HCT116 (cell line): ENCODE results near the gene RANBP10. TPM values are rescaled to one million over a fixed set of nuclear protein-coding genes. Genes with fewer than 3 reads are reported as not detected.

Experiments
- ATAC-seq: fragments of 200-7000 bp; cut with Tn5 transposase; 2 replicates; pipeline ENCODE4 v1.9.1; 2020; ENCODE audit warnings: mild to moderate bottlenecking, moderate library complexity
- BruUV-seq: library from RNA; stranded (reverse); fragments of 400-500 nt; replicated peaks from 2 replicates; lab custom pipeline; 2021; lab: Mats Ljungman, UMichigan
- CTCF ChIA-PET: fragments of 300-600 bp; sonication (Branson Sonifier 250); formaldehyde crosslinking; loops from one replicate; lab custom pipeline; 2021; ENCODE audit warnings: antibody characterized with exemption; lab: Charles Lee
- POLR2A ChIA-PET: fragments of 300-600, 350-600 bp; sonication (Branson Sonifier 250); formaldehyde crosslinking; loops from one replicate; lab custom pipeline; 2021; ENCODE audit warnings: antibody characterized with exemption; lab: Charles Lee
- RAD21 ChIA-PET, 2 experiments: fragments of 300-600 bp; sonication (Branson Sonifier 250); formaldehyde crosslinking; loops; one replicate each; lab custom pipeline; 2023; ENCODE audit warnings: low total read pairs in 2 of 2; ENCODE audit not compliant: uncharacterized antibody in 2 of 2, unreplicated experiment in 2 of 2, low non-redundant PET in 1 of 2; lab: Charles Lee
- DNase-seq: peaks from one replicate; pipeline ENCODE4 v3.0.0-alpha.2; 2010; ENCODE audit warnings: low read depth, low spot score
- H2AFZ ChIP-seq: fragments of 200-600 bp; shearing (Covaris generic), sonication (generic); 2 replicates; pipeline ENCODE4 v1.6.1; 2017; ENCODE audit warnings: low read depth, mixed run types, mixed read lengths, antibody characterized with exemption, low read length; ENCODE audit not compliant: poor library complexity, severe bottlenecking
- H3K27ac ChIP-seq: 2 replicates; pipeline ENCODE4 v1.5.1; 2012; ENCODE audit warnings: low read depth, low read length
- H3K27me3 ChIP-seq: fragments of 200-600 bp; sonication (generic); 2 replicates; pipeline ENCODE4 v1.6.1; 2016; ENCODE audit warnings: mixed run types, low read length, mixed read lengths; ENCODE audit not compliant: insufficient read depth
- H3K36me3 ChIP-seq, 2 experiments: fragments of 200-500 bp in 1 of 2; fragments of 200-600 bp in 1 of 2; sonication (Bioruptor generic) in 1 of 2; sonication (generic) in 1 of 2; 2 replicates each; pipeline versions ENCODE4 v1.5.1 to v1.6.1; 2014 to 2016; ENCODE audit warnings: low read length in 2 of 2, inconsistent platforms in 1 of 2, mixed read lengths in 1 of 2, mixed run types in 1 of 2; ENCODE audit not compliant: insufficient read depth in 2 of 2, control insufficient read depth in 1 of 2
- H3K4me1 ChIP-seq, 2 experiments: fragments of 200-600 bp in 1 of 2; sonication (generic) in 1 of 2; 2 replicates each; pipeline versions ENCODE4 v1.5.1 to v1.6.1; 2012 to 2017; ENCODE audit warnings: low read length in 2 of 2, inconsistent platforms in 1 of 2, mild to moderate bottlenecking in 1 of 2, mixed read lengths in 1 of 2, mixed run types in 1 of 2, moderate library complexity in 1 of 2; ENCODE audit not compliant: insufficient read depth in 2 of 2, control insufficient read depth in 1 of 2
- H3K4me2 ChIP-seq: fragments of 200-600 bp; sonication (generic); 2 replicates; pipeline ENCODE4 v1.6.1; 2017; ENCODE audit warnings: mixed run types, low read length, mixed read lengths
- H3K4me3 ChIP-seq, 2 experiments: fragments of 200-600 bp in 1 of 2; sonication (generic) in 1 of 2; replicated peaks in 1 of 2; 2 replicates each; pipeline ENCODE4 v1.5.1; 2011 to 2016; ENCODE audit warnings: low read length in 2 of 2, control low read depth in 1 of 2, low read depth in 1 of 2, mild to moderate bottlenecking in 1 of 2, mixed read lengths in 1 of 2, mixed run types in 1 of 2
- H3K79me2 ChIP-seq: fragments of 200-600 bp; sonication (generic); 2 replicates; pipeline ENCODE4 v1.6.1; 2017; ENCODE audit warnings: mild to moderate bottlenecking, mixed run types, low read length, moderate library complexity, mixed read lengths; ENCODE audit not compliant: insufficient read depth
- H3K9ac ChIP-seq: fragments of 200-600 bp; sonication (generic); 2 replicates; pipeline ENCODE4 v1.6.1; 2016; ENCODE audit warnings: low read length, mixed read lengths
- H3K9me2 ChIP-seq: fragments of 200-600 bp; sonication (generic), shearing (Covaris generic); 2 replicates; pipeline ENCODE4 v1.6.1; 2017; ENCODE audit warnings: mixed run types, mild to moderate bottlenecking, moderate library complexity; ENCODE audit not compliant: insufficient read depth
- H3K9me3 ChIP-seq, 2 experiments: fragments of 200-500 bp in 1 of 2; fragments of 200-600 bp in 1 of 2; sonication (Bioruptor generic) in 1 of 2; sonication (generic) in 1 of 2; 2 replicates each; pipeline ENCODE4 v1.6.1; 2014 to 2017; ENCODE audit warnings: low read length in 2 of 2, mixed read lengths in 2 of 2, inconsistent platforms in 1 of 2, low read depth in 1 of 2, mild to moderate bottlenecking in 1 of 2, mixed run types in 1 of 2, moderate library complexity in 1 of 2; ENCODE audit not compliant: control insufficient read depth in 1 of 2, insufficient read depth in 1 of 2
- H4K20me1 ChIP-seq: fragments of 200-600 bp; sonication (generic), shearing (Covaris generic); 2 replicates; pipeline ENCODE4 v1.6.1; 2017; ENCODE audit warnings: mixed run types, mild to moderate bottlenecking, moderate library complexity; ENCODE audit not compliant: insufficient read depth
- ATF3 ChIP-seq: IDR thresholded peaks from 2 replicates; pipeline ENCODE4 v1.6.1; 2012
- CBX3 ChIP-seq: IDR thresholded peaks from 2 replicates; pipeline ENCODE4 v1.6.1; 2012; ENCODE audit warnings: low read depth
- CEBPB ChIP-seq: IDR thresholded peaks from 2 replicates; pipeline ENCODE4 v1.6.1; 2012; ENCODE audit warnings: low read depth
- CTCF ChIP-seq, 3 experiments: fragments of 200-600 bp in 1 of 3; sonication (generic) in 1 of 3; IDR thresholded peaks in 2 of 3; conservative IDR thresholded peaks in 1 of 3; 2 replicates each; pipeline ENCODE4 v1.5.1; 2012 to 2017; ENCODE audit warnings: low read depth in 2 of 3, low read length in 2 of 3, antibody characterized with exemption in 1 of 3, borderline replicate concordance in 1 of 3, control low read depth in 1 of 3, mild to moderate bottlenecking in 1 of 3, mixed read lengths in 1 of 3, mixed run types in 1 of 3, moderate library complexity in 1 of 3; ENCODE audit not compliant: insufficient read depth in 1 of 3
- EGR1 ChIP-seq: IDR thresholded peaks from 2 replicates; pipeline ENCODE4 v1.6.1; 2012; ENCODE audit warnings: low read depth
- ELF1 ChIP-seq: IDR thresholded peaks from 2 replicates; pipeline ENCODE4 v1.6.1; 2012; ENCODE audit warnings: low read depth, borderline replicate concordance
- EZH2 ChIP-seq: fragments of 200-600 bp; sonication (generic); IDR thresholded peaks from 2 replicates; pipeline ENCODE4 v1.6.1; 2017; ENCODE audit warnings: antibody characterized with exemption, mixed run types
- EZH2phosphoT487 ChIP-seq: fragments of 200-600 bp; IDR thresholded peaks from 2 replicates; pipeline ENCODE4 v1.6.1; 2018; ENCODE audit warnings: antibody characterized with exemption, borderline replicate concordance
- FOSL1 ChIP-seq: IDR thresholded peaks from 2 replicates; pipeline ENCODE4 v1.6.1; 2012; ENCODE audit warnings: low read depth
- JUND ChIP-seq: IDR thresholded peaks from 2 replicates; pipeline ENCODE4 v1.6.1; 2012
- MAX ChIP-seq: IDR thresholded peaks from 2 replicates; pipeline ENCODE4 v1.6.1; 2012
- POLR2A ChIP-seq: IDR thresholded peaks from 2 replicates; pipeline ENCODE4 v1.7.0; 2011; ENCODE audit warnings: borderline replicate concordance; ENCODE audit not compliant: insufficient read depth, insufficient read length; ENCODE audit errors: extremely low read depth
- POLR2AphosphoS5 ChIP-seq: IDR thresholded peaks from 2 replicates; pipeline ENCODE4 v1.6.1; 2011; ENCODE audit warnings: mild to moderate bottlenecking, low read depth, low read length, moderate library complexity
- SIN3A ChIP-seq: IDR thresholded peaks from 2 replicates; pipeline ENCODE4 v1.6.1; 2012; ENCODE audit warnings: low read depth
- SP1 ChIP-seq: IDR thresholded peaks from 2 replicates; pipeline ENCODE4 v1.6.1; 2012; ENCODE audit warnings: low read depth
- SRF ChIP-seq: IDR thresholded peaks from 2 replicates; pipeline ENCODE4 v1.6.1; 2012; ENCODE audit warnings: low read depth
- YY1 ChIP-seq: IDR thresholded peaks from 2 replicates; pipeline ENCODE4 v1.6.1; 2011; ENCODE audit warnings: low read length, low read depth, moderate library complexity, mild to moderate bottlenecking; ENCODE audit not compliant: insufficient replicate concordance; ENCODE audit errors: extremely low read depth
- ZFX ChIP-seq: fragments of 450-650 bp; IDR thresholded peaks from 2 replicates; pipeline ENCODE4 v1.6.1; 2017
- ZNF274 ChIP-seq: fragments of 200-500 bp; sonication (Bioruptor generic); IDR thresholded peaks from 2 replicates; pipeline ENCODE4 v1.6.1; 2014; ENCODE audit warnings: mild to moderate bottlenecking, low read depth, low read length, inconsistent platforms
- intact Hi-C: fragments of 100-400 bp; cut with micrococcal nuclease; formaldehyde crosslinking; loops from 2 replicates; pipeline ENCODE4 v1.10.0; 2022
- total RNA-seq: library from RNA; stranded (reverse); gene quantifications from one replicate; pipeline ENCODE4 v1.2.1, GENCODE V29; 2021; ENCODE audit not compliant: unreplicated experiment

Gene RANBP10
- total RNA-seq, 1 experiment from 2014 or later: 16.9 TPM

GRCh38 chr16:67750466-67750865 lies 55.9 kb downstream of the RANBP10 start:
- H3K9me3 ChIP-seq: no peaks in the 10 kb centered on the region
- ATAC-seq (no peak), DNase-seq (no peak)
- H3K27ac ChIP-seq: no peak overlapping the region
- ChIA-PET POLR2A (no interaction called here), CTCF (no interaction called here), RAD21 (no interaction called here)
- no peaks in the 10 kb centered on the region for H3K36me3 ChIP-seq
- no peak overlapping the region for H3K4me2 ChIP-seq
- H3K4me1 ChIP-seq: no peaks in the 10 kb centered on the region
- TF ChIP-seq ZFX: no peak
- no peak for TF ChIP-seq POLR2A
- no peak for TF ChIP-seq SP1
- no peak for TF ChIP-seq YY1
- no peak for TF ChIP-seq EZH2
- no TSS peak for BruUV-seq
- H3K9me2 ChIP-seq: no peaks in the 10 kb centered on the region
- no peaks in the 10 kb centered on the region for H3K27me3 ChIP-seq
- no peaks in the 10 kb centered on the region; the same call in 1 of the 2 replicates for H3K79me2 ChIP-seq
- H3K4me3 ChIP-seq: no peak overlapping the region
- no peaks in the 10 kb centered on the region for H4K20me1 ChIP-seq
- H3K9ac ChIP-seq: no peak overlapping the region
- no peak overlapping the region for H2AFZ ChIP-seq
- intact Hi-C loops: no loop called here

- Histone ChIP-seq H3K36me3 (no peaks in the 10 kb centered on the region), H3K79me2 (no peaks in the 10 kb centered on the region; the same call in 1 of the 2 replicates), H3K9me2 (no peaks in the 10 kb centered on the region), H4K20me1 (no peaks in the 10 kb centered on the region), H3K4me2 (no peak overlapping the region), H2AFZ (no peak overlapping the region), H3K4me1 (no peaks in the 10 kb centered on the region), H3K27me3 (no peaks in the 10 kb centered on the region), H3K9me3 (no peaks in the 10 kb centered on the region), H3K9ac (no peak overlapping the region), H3K4me3 (no peak overlapping the region), H3K27ac (no peak overlapping the region)
- intact Hi-C loops: no loop called here
- POLR2A ChIA-PET: no interaction called here
- CTCF ChIA-PET: no interaction called here
- RAD21 ChIA-PET: no interaction called here
- no peak for ATAC-seq
- BruUV-seq: no TSS peak
- DNase-seq: no peak
- TF ChIP-seq CTCF (IDR thresholded peaks at IDR 0.05 in 2 of 3, conservative IDR thresholded peaks at IDR 0.05 in 1 of 3; ENCODE audit: borderline replicate concordance in 1 of 3, insufficient read depth in 1 of 3, low read depth in 2 of 3, low read length in 2 of 3) (no peak), ZNF274 (no peak), SRF (no peak), FOSL1 (no peak), ZFX (no peak), ELF1 (no peak), JUND (no peak), POLR2AphosphoS5 (no peak), MAX (no peak), CEBPB (no peak), EZH2phosphoT487 (no peak), ATF3 (no peak), CBX3 (no peak), EZH2 (no peak), EGR1 (no peak), SIN3A (no peak)
These were observed 56.8 kb downstream of the RANBP10 start for GRCh38 chr16:67749436-67750078.
